ENCODE data around the gene OR10A6. TPM values are rescaled to one million over a fixed set of nuclear protein-coding genes. Genes with fewer than 3 reads are reported as not detected.
A peak's percentile ranks its signal among the peaks of the same experiment; 100 is the strongest.

OR10A6 gene
- polyA plus RNA-seq, 1 donor from 2014 or later: not detected

GRCh38 chr11:7889985-7890384 lies 41.1 kb downstream of the OR10A6 start:
- peak; percentile 33 for TF ChIP-seq POLR2AphosphoS5 (IDR thresholded peaks at IDR 0.05)
- peak; percentile 92 for TF ChIP-seq EP300 (conservative IDR thresholded peaks at IDR 0.05; ENCODE audit: poor library complexity, severe bottlenecking)
- TF ChIP-seq RAD21 (conservative IDR thresholded peaks at IDR 0.05): no peak
- no peak for TF ChIP-seq TAF1 (IDR thresholded peaks at IDR 0.05; ENCODE audit: low read depth)
- no peak for TF ChIP-seq REST (IDR thresholded peaks at IDR 0.05; ENCODE audit: borderline replicate concordance)
- TF ChIP-seq EZH2 (IDR thresholded peaks at IDR 0.05; ENCODE audit: borderline replicate concordance, insufficient read depth, low read length, poor library complexity, severe bottlenecking): no peak
- Histone ChIP-seq H3K9ac (ENCODE audit: low read length) (peak overlapping the region; percentile 45), H2AFZ (ENCODE audit: low read depth, low read length) (peak overlapping the region; percentile 8), H3K4me3 (ENCODE audit: low read length) (peak overlapping the region; percentile 40), H3K27ac (ENCODE audit: low read length) (peak overlapping the region; percentile 62), H4K20me1 (ENCODE audit: insufficient read depth) (no peaks in the 10 kb centered on the region), H3F3A (ENCODE audit: insufficient read depth, low read length, poor library complexity, severe bottlenecking) (no peaks in the 10 kb centered on the region), H3K27me3 (ENCODE audit: insufficient read depth, low read depth, low read length) (no peaks in the 10 kb centered on the region), H3K4me2 (ENCODE audit: low read length) (peak overlapping the region; percentile 2), H3K79me2 (replicated peaks; ENCODE audit: insufficient read depth, low read length) (no peaks in the 10 kb centered on the region), H3K9me3 (ENCODE audit: low read length) (no peaks in the 10 kb centered on the region), H3K36me3 (ENCODE audit: insufficient read depth, low read length) (no peaks in the 10 kb centered on the region), H3K9me2 (ENCODE audit: insufficient read depth, low read length) (no peaks in the 10 kb centered on the region)

DNA sequence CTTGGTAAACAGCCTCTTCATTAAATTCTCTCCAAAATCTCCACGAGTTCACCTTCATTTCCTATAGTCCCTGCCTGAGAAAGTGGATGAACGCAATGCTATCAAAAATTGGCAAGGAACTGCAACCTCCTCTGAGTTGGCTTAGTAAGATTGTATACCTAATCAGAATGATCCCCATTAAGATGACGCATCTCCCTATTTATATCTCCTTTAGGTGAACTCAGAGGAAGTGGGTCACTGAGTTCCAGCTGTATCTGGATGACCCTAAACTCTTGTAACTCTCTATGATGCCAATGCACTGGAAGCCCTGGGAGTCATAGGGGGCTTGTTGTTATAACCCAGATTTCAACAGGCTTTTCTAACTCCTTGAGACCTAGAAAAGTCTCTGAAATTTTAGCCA lies 48.2 kb downstream of the OR10A6 start:
- H4K20me1 ChIP-seq (ENCODE audit: insufficient read depth): no peaks in the 10 kb centered on the region

More for the DNA sequence above, 48.2 kb downstream of the OR10A6 start:
- Histone ChIP-seq H3K27ac (ENCODE audit: low read length) (no peak overlapping the region), H3K79me2 (replicated peaks; ENCODE audit: insufficient read depth, low read length) (no peaks in the 10 kb centered on the region), H3K9me3 (ENCODE audit: low read length) (no peaks in the 10 kb centered on the region), H3K36me3 (ENCODE audit: insufficient read depth, low read length) (no peaks in the 10 kb centered on the region), H3K9me2 (ENCODE audit: insufficient read depth, low read length) (no peaks in the 10 kb centered on the region), H3K27me3 (ENCODE audit: insufficient read depth, low read depth, low read length) (no peaks in the 10 kb centered on the region), H3K4me3 (ENCODE audit: low read length) (no peak overlapping the region), H3K4me2 (ENCODE audit: low read length) (no peak overlapping the region), H3K9ac (ENCODE audit: low read length) (no peak overlapping the region), H2AFZ (ENCODE audit: low read depth, low read length) (no peak overlapping the region), H3F3A (ENCODE audit: insufficient read depth, low read length, poor library complexity, severe bottlenecking) (no peaks in the 10 kb centered on the region)
- TF ChIP-seq MXI1 (conservative IDR thresholded peaks at IDR 0.05; ENCODE audit: poor library complexity, severe bottlenecking) (no peak), EP300 (conservative IDR thresholded peaks at IDR 0.05; ENCODE audit: poor library complexity, severe bottlenecking) (no peak), EZH2 (IDR thresholded peaks at IDR 0.05; ENCODE audit: borderline replicate concordance, insufficient read depth, low read length, poor library complexity, severe bottlenecking) (no peak), RAD21 (conservative IDR thresholded peaks at IDR 0.05) (no peak), REST (IDR thresholded peaks at IDR 0.05; ENCODE audit: borderline replicate concordance) (no peak), POLR2AphosphoS5 (IDR thresholded peaks at IDR 0.05) (no peak), TAF1 (IDR thresholded peaks at IDR 0.05; ENCODE audit: low read depth) (no peak), SMC3 (conservative IDR thresholded peaks at IDR 0.05; ENCODE audit: poor library complexity) (no peak)
- TF ChIP-seq, protein P1, sequence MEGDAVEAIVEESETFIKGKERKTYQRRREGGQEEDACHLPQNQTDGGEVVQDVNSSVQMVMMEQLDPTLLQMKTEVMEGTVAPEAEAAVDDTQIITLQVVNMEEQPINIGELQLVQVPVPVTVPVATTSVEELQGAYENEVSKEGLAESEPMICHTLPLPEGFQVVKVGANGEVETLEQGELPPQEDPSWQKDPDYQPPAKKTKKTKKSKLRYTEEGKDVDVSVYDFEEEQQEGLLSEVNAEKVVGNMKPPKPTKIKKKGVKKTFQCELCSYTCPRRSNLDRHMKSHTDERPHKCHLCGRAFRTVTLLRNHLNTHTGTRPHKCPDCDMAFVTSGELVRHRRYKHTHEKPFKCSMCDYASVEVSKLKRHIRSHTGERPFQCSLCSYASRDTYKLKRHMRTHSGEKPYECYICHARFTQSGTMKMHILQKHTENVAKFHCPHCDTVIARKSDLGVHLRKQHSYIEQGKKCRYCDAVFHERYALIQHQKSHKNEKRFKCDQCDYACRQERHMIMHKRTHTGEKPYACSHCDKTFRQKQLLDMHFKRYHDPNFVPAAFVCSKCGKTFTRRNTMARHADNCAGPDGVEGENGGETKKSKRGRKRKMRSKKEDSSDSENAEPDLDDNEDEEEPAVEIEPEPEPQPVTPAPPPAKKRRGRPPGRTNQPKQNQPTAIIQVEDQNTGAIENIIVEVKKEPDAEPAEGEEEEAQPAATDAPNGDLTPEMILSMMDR (IDR thresholded peaks at IDR 0.05; ENCODE audit: poor library complexity, severe bottlenecking): no peak

Small RNA genes lying within 50 kb of the gene (small RNA-seq; reads per million reads assigned to genes)
- gene COX6CP5 (0 reads per million in 3 experiments), gene RNU6-943P (0 reads per million in 3 experiments)

Other genes starting within 250 kb of the OR10A6 start
- not detected in 2 replicates for gene OVCH2, start 224.8 kb downstream of the OR10A6 start, polyA plus RNA-seq
- gene OR5P2, start 134.3 kb downstream of the OR10A6 start, polyA plus RNA-seq: not detected in 2 replicates
- not detected in 2 replicates for gene OR5P3, start 100.4 kb downstream of the OR10A6 start, polyA plus RNA-seq
- gene OR10A3, start 10.4 kb upstream of the OR10A6 start, polyA plus RNA-seq: not detected in 2 replicates
- not detected in 2 replicates for gene NLRP10, start 34.2 kb upstream of the OR10A6 start, polyA plus RNA-seq
- 266 and 270 TPM in 2 replicates for gene EIF3F, start 56.1 kb upstream of the OR10A6 start, polyA plus RNA-seq
- 125 and 130 TPM in 2 replicates for gene TUB, start 149.9 kb upstream of the OR10A6 start, polyA plus RNA-seq
- 94.5 and 103 TPM in 2 replicates for gene RIC3, start 237.8 kb upstream of the OR10A6 start, polyA plus RNA-seq

Measured in neural cell (in vitro differentiated cells).